Activated T-helper 17 cell treated with anti-CD3 and anti-CD28 coated beads, Interleukin-2, amount 50 U/mL, for 72 hours (primary cell): ENCODE measurements around the gene MRPL4. TPM values are rescaled to one million over a fixed set of nuclear protein-coding genes. Genes with fewer than 3 reads are reported as not detected.
"Not testable (repeated sequence)": the region's sequence is repeated elsewhere in the genome, so short reads cannot be mapped to it uniquely, and the experiment has no call there.

Experiments
- ATAC-seq: fragments of 150-1000 bp; cut with Tn5 transposase; replicated peaks from 2 replicates; pipeline ENCODE4 v1.10.0; 2021; ENCODE audit warnings: mild to moderate bottlenecking, moderate library complexity
- H3K27ac Mint-ChIP-seq: one replicate; pipeline ENCODE4 v1.8.0; 2022; ENCODE audit warnings: mixed read lengths
- H3K27me3 Mint-ChIP-seq: one replicate; pipeline ENCODE4 v1.8.0; 2022; ENCODE audit warnings: mixed read lengths
- H3K36me3 Mint-ChIP-seq: one replicate; pipeline ENCODE4 v1.8.0; 2022; ENCODE audit warnings: low read depth, mild to moderate bottlenecking, mixed read lengths
- H3K4me1 Mint-ChIP-seq: one replicate; pipeline ENCODE4 v1.8.0; 2022; ENCODE audit warnings: mixed read lengths
- H3K4me3 Mint-ChIP-seq: one replicate; pipeline ENCODE4 v1.8.0; 2022; ENCODE audit warnings: mild to moderate bottlenecking, mixed read lengths
- H3K9me3 Mint-ChIP-seq: one replicate; pipeline ENCODE4 v1.8.0; 2022; ENCODE audit warnings: mixed read lengths
- total RNA-seq, 2 donors: library from RNA; stranded (reverse); gene quantifications; one replicate each; pipeline ENCODE4 v1.2.3, GENCODE V29; 2022

MRPL4 gene
- total RNA-seq, 2 donors from 2014 or later, result 61.1 to 142 TPM

DNA sequence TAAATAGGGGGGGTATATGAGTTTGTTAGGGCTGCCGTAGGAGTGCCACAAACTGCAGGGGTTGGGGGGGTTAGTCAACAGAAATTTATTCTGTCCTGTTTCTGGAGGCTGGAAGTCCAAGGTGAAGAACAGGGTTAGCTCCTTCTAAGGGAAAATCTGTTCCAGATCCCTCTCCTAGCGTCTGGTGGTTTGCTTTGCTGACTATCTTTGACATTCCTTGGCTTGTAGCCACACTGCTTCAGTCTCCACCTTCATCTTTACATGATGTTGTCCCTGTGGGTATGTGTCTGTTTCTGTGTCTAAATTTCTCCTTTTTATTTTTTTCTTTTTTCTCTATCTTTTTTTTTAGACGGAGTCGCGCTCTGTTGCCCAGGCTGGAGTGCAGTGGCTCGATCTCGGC lies 10.8 kb downstream of the MRPL4 start:
- H3K27me3 Mint-ChIP-seq, result no peaks in the 10 kb centered on the region
- no peak overlapping the region for H3K27ac Mint-ChIP-seq
- no peak for ATAC-seq
- no peaks in the 10 kb centered on the region for H3K9me3 Mint-ChIP-seq
- peaks cover 22% of the 10 kb centered on the region for H3K36me3 Mint-ChIP-seq
- H3K4me3 Mint-ChIP-seq, result no peak overlapping the region
- peaks cover 5% of the 10 kb centered on the region for H3K4me1 Mint-ChIP-seq

DNA sequence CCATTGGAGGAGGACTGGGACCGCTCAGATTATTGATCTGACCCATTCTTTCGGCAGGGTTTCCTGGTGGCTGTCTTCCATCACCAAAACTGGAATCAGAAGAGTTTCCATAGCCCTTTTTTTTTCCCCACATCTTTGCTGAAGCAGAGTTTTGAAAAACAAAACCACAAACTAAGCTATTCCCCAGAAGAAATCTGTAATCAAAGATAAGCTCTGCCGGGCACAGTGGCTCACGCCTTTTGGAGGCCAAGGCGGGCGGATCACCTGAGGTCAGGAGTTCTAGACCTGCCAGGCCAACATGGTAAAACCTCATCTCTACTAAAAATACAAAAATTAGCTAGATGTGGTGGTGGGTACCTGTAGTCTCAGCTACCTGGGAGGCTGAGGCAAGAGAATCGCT lies 14.7 kb downstream of the MRPL4 start:
- H3K27ac Mint-ChIP-seq, result no peak overlapping the region
- H3K27me3 Mint-ChIP-seq, result no peaks in the 10 kb centered on the region
- no peak for ATAC-seq
- no peaks in the 10 kb centered on the region for H3K4me1 Mint-ChIP-seq
- no peak overlapping the region for H3K4me3 Mint-ChIP-seq
- peaks cover 19% of the 10 kb centered on the region for H3K36me3 Mint-ChIP-seq
- no peaks in the 10 kb centered on the region for H3K9me3 Mint-ChIP-seq

DNA sequence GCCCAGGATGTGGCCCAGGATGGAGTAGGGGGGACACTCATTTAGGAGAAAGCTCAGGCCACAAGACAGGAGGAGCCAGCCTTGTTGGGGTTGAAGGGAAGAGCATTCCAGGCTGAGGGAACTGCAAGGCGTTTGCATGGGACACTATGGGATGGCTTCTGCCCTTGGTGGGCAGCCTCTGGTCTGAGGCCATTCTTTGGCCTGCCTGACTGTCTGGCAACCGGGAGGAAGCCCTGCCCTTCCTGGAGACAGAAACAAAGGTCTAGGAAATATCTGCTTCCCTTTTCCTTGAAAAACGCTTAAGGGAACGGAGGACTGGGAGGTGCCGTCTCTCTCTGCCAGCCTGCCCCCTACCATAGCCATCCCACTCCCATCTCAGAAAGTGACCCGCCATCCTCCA lies 16.1 kb downstream of the MRPL4 start:
- H3K27ac Mint-ChIP-seq, result no peak overlapping the region
- no peaks in the 10 kb centered on the region for H3K4me1 Mint-ChIP-seq
- ATAC-seq, result no peak
- no peak overlapping the region for H3K4me3 Mint-ChIP-seq
- H3K9me3 Mint-ChIP-seq, result no peaks in the 10 kb centered on the region
- H3K36me3 Mint-ChIP-seq, result peaks cover 33% of the 10 kb centered on the region
- no peaks in the 10 kb centered on the region for H3K27me3 Mint-ChIP-seq

DNA sequence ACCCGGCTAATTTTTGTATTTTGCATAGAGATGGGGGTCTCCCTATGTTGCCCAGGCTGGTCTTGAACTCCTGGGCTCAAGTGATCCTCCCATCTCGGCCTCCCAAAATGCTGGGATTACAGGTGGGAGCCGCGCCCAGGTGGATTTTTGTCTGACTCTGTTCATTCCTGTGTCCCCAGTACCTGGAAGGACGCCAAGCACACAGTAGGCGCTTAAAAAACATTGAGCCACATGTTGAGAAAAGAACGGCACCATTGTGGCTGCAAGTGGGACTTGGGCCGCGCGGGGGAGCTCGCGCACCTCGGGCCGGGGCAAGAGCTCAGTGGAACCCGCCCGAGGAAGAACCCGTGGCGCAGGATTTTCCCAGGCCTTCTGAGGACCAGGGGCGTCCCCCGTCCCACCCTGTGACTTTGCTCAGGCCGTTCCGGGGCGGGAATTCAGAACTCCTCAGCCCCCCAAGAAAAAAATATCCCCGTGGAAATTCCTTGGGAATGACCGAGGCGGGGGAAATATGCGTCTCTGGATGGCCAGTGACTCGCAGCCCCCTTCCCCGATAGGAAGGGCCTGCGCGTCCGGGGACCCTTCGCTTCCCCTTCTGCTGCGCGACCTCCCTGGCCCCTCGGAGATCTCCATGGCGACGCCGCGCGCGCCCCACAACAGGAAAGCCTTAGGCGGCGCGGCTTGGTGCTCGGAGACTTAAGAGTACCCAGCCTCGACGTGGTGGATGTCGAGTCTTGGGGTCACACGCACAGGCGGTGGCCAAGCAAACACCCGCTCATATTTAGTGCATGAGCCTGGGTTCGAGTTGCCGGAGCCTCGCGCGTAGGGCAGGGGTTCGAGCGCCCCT lies 17.5 kb downstream of the MRPL4 start:
- H3K27ac Mint-ChIP-seq, result peak overlapping the region; percentile 89
- H3K4me3 Mint-ChIP-seq, result peak overlapping the region; percentile 89
- H3K27me3 Mint-ChIP-seq, result no peaks in the 10 kb centered on the region
- H3K4me1 Mint-ChIP-seq, result peaks cover 7% of the 10 kb centered on the region
- peak; percentile 64 for ATAC-seq
- no peaks in the 10 kb centered on the region for H3K9me3 Mint-ChIP-seq
- peaks cover 48% of the 10 kb centered on the region for H3K36me3 Mint-ChIP-seq

DNA sequence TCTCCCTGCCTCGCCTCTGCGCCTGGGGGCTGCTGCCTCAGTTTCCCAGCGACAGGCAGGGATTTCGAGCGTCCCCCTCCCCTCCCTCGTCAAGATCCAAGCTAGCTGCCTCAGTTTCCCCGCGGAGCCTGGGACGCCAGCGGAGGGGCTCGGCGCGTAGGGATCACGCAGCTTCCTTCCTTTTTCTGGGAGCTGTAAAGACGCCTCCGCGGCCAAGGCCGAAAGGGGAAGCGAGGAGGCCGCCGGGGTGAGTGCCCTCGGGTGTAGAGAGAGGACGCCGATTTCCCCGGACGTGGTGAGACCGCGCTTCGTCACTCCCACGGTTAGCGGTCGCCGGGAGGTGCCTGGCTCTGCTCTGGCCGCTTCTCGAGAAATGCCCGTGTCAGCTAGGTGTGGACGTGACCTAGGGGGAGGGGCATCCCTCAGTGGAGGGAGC lies 18.2 kb downstream of the MRPL4 start:
- H3K36me3 Mint-ChIP-seq, result peaks cover 54% of the 10 kb centered on the region
- peak; percentile 86 for ATAC-seq
- H3K27me3 Mint-ChIP-seq, result no peaks in the 10 kb centered on the region
- peak overlapping the region; percentile 89 for H3K27ac Mint-ChIP-seq
- H3K4me1 Mint-ChIP-seq, result peaks cover 10% of the 10 kb centered on the region
- peak overlapping the region; percentile 89 for H3K4me3 Mint-ChIP-seq
- no peaks in the 10 kb centered on the region for H3K9me3 Mint-ChIP-seq

DNA sequence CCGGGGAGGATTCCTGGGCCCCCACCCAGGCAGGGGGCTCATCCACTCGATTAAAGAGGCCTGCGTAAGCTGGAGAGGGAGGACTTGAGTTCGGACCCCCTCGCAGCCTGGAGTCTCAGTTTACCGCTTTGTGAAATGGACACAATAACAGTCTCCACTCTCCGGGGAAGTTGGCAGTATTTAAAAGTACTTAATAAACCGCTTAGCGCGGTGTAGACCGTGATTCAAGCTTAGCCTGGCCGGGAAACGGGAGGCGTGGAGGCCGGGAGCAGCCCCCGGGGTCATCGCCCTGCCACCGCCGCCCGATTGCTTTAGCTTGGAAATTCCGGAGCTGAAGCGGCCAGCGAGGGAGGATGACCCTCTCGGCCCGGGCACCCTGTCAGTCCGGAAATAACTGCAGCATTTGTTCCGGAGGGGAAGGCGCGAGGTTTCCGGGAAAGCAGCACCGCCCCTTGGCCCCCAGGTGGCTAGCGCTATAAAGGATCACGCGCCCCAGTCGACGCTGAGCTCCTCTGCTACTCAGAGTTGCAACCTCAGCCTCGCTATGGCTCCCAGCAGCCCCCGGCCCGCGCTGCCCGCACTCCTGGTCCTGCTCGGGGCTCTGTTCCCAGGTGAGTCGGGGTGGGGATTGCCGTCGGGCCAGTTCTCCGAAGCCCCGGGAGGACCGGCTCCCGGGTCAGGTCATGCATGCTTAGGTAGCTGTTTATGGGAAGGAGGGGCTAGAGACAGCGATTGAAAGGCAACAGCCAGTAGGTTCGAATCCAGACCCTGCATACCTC lies 18.8 kb downstream of the MRPL4 start, which contains the start of gene ICAM1:
Gene ICAM1 (plus strand): TSS at position 505 of the 779 bp plus-strand sequence. CDS start 40 bp downstream, at position 545.
- H3K9me3 Mint-ChIP-seq, result no peaks in the 10 kb centered on the region
- peak within 1 kb of the TSS; percentile 89 for H3K4me3 Mint-ChIP-seq
- peak within 1 kb of the TSS; percentile 89 for H3K27ac Mint-ChIP-seq
- peak; percentile 70 for ATAC-seq
- peaks cover 10% of the 10 kb centered on the region for H3K4me1 Mint-ChIP-seq
- H3K27me3 Mint-ChIP-seq, result no peaks in the 10 kb centered on the region
- peaks cover 60% of the 10 kb centered on the region for H3K36me3 Mint-ChIP-seq

DNA sequence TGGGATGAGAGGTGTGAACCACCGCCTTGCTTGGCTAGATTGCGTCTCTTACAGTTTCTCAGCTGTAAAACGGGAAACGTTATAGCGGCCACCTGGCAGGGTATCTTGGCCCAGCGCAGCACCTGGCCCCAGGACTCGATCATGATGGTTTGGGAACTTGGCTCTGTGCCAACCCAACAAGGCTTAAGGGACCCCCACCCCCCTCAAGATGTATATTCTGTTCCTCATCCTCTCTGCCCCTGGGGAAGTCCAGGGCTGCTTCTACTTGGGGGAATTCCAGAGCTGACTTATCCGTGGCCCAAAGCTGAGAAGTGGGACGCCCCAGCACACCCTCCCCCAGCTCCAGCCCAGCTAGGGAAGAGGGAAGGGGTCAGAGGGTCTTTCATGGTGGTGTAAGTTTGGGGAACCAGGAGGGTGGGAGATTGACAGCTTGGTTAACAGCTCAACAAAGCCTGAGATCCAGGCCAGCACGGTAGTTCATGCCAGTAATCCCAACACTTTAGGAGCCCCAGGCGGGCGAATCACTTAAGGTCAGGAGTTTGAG lies 19.6 kb downstream of the MRPL4 start:
- Mint-ChIP-seq H3K4me1 (peaks cover 10% of the 10 kb centered on the region), H3K36me3 (peaks cover 68% of the 10 kb centered on the region), H3K4me3 (peak overlapping the region; percentile 89), H3K27ac (peak overlapping the region; percentile 89), H3K9me3 (no peaks in the 10 kb centered on the region), H3K27me3 (no peaks in the 10 kb centered on the region)
- ATAC-seq, result peak; percentile 20

DNA sequence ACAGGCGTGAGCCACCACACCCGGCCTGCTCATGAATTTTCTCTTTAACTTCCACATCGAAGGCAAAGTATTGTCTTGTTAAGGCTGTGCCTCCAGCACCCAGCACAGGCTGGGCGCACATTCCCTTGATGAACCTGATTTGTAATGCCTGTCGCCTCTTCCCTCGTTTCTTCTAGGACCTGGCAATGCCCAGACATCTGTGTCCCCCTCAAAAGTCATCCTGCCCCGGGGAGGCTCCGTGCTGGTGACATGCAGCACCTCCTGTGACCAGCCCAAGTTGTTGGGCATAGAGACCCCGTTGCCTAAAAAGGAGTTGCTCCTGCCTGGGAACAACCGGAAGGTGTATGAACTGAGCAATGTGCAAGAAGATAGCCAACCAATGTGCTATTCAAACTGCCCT lies 22.6 kb downstream of the MRPL4 start:
- peaks cover 98% of the 10 kb centered on the region for H3K36me3 Mint-ChIP-seq
- H3K27ac Mint-ChIP-seq, result peak overlapping the region; percentile 53
- ATAC-seq, result no peak
- H3K27me3 Mint-ChIP-seq, result no peaks in the 10 kb centered on the region
- H3K4me1 Mint-ChIP-seq, result peaks cover 16% of the 10 kb centered on the region
- H3K9me3 Mint-ChIP-seq, result no peaks in the 10 kb centered on the region
- H3K4me3 Mint-ChIP-seq, result peak overlapping the region; percentile 89

DNA sequence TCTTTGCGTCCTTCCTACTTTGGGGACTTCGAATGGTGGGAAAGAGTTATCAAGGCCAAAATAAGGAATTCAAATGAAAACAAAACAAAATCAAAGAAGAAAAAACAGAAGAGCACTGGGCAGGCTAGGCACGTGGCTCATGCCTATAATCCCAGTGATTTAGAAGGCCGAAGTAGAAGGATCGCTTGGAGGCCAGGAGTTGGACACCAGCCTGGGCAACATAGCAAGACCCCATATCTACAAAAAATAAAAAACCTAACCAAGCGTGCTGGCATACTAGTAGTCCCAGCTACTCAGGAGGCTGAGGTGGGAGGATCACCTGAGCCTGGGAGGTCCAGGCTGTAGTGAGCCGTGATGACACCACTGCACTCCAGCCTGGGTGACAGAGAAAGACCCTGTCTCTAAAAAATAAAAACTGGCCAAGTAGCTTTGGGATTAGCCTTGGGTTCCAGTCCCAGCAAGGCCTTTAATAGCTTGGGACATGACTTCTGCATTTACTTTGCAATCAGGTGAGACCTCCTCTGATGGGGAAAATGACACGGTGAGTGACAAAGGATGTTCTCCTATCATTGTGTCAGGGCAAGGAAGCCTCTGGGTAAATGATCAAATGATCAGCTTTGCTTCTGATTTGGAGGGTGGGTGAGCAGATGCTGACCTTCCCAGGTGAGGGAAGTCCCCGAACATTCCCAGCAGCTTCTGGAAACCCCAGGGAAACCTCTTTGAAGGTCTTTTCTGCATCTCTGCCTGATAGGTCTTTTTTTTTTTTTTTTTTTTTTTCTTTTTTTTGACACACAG lies 26.0 kb downstream of the MRPL4 start:
- no peak overlapping the region for H3K4me3 Mint-ChIP-seq

DNA sequence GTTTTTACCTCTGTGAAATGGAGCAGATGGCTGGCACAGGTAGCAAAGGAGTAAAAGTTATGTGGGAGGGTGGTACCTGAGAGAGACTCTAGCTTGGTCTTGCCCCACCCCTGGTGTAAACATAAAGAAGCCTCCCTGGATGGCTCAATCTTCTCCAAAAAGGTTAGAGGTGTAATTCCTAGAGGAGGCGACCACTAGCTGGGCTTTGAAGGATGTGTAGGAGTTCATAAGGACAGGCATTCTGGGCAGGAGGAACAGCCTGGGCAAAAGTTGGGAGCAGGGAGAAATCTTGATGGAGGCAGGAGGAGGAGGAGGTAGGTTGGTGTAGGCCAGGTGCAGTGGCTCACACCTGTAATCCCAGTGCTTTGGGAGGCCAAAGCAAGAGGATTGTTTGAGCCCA lies 26.9 kb downstream of the MRPL4 start:
- H3K27me3 Mint-ChIP-seq, result no peaks in the 10 kb centered on the region
- H3K27ac Mint-ChIP-seq, result no peak overlapping the region
- peaks cover 100% of the 10 kb centered on the region for H3K36me3 Mint-ChIP-seq
- H3K9me3 Mint-ChIP-seq, result no peaks in the 10 kb centered on the region
- H3K4me3 Mint-ChIP-seq, result no peak overlapping the region
- H3K4me1 Mint-ChIP-seq, result peaks cover 19% of the 10 kb centered on the region
- no peak for ATAC-seq

More for the DNA sequence above, 26.0 kb downstream of the MRPL4 start:
- H3K27ac Mint-ChIP-seq, result no peak overlapping the region
- peaks cover 21% of the 10 kb centered on the region for H3K4me1 Mint-ChIP-seq
- ATAC-seq, result no peak
- peaks cover 100% of the 10 kb centered on the region for H3K36me3 Mint-ChIP-seq
- no peaks in the 10 kb centered on the region for H3K27me3 Mint-ChIP-seq
- H3K9me3 Mint-ChIP-seq, result no peaks in the 10 kb centered on the region

DNA sequence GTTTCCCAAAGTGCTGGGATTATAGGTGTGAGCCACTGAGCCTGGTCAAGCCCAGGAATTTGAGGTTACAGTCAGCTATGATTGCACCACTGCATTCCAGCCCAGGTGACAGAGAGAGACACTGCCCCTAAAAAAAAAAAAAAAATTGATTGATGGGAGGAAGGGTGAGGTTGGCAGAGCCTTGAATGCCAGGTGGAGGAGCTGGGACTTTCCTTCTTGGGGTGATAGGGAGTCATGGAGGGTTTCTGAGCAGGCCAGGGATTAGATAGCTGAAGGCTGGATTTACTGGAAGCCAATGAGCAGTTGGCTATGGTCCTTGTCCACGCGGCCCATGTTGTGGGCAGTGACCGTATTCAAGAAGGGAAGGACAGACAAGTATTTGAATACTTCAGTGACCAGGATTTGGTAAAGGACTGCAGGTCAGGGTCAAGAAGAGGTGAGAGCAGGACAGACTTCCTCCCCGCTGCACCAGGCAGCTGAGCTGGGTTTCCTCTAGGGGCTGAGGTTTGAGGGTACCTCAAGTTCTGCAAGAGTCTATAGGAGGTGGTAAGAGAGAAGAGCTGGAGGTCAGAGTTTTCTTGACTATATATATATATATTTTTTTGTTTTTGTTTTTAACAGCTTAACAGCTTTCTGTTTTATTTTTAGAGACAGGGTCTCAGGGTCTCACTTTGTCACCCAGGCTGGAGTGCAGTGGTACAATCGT lies 27.9 kb downstream of the MRPL4 start:
- no peak for ATAC-seq
- Mint-ChIP-seq H3K36me3 (peaks cover 100% of the 10 kb centered on the region), H3K27ac (peak overlapping the region; percentile 21)

DNA sequence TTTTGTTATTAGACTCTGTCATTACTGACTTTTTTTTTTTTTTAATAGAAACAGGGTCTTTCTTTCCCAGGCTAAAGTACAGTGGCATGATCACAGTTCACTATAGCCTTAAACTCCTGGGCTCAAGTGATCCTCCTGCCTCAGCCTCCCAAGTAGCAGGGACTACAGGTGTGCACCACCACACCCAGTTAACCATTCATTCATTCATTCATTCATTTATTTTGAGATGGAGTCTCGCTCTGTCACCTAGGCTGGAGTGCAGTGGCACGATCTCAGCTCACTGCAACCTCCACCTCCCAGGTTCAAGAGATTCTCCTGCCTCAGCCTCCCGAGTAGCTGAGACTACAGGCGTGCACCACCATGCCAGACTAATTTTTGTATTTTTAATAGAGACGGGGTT lies 30.0 kb downstream of the MRPL4 start:
- H3K27ac Mint-ChIP-seq, H3K9me3 Mint-ChIP-seq, H3K4me3 Mint-ChIP-seq, ATAC-seq, H3K27me3 Mint-ChIP-seq: not testable (repeated sequence)
- Mint-ChIP-seq H3K4me1 (peaks cover 29% of the 10 kb centered on the region), H3K36me3 (peaks cover 100% of the 10 kb centered on the region)

More for the DNA sequence above, 27.9 kb downstream of the MRPL4 start:
- H3K4me1 Mint-ChIP-seq, result peaks cover 13% of the 10 kb centered on the region
- H3K9me3 Mint-ChIP-seq, result no peaks in the 10 kb centered on the region
- no peak overlapping the region for H3K4me3 Mint-ChIP-seq
- H3K27me3 Mint-ChIP-seq, result no peaks in the 10 kb centered on the region

DNA sequence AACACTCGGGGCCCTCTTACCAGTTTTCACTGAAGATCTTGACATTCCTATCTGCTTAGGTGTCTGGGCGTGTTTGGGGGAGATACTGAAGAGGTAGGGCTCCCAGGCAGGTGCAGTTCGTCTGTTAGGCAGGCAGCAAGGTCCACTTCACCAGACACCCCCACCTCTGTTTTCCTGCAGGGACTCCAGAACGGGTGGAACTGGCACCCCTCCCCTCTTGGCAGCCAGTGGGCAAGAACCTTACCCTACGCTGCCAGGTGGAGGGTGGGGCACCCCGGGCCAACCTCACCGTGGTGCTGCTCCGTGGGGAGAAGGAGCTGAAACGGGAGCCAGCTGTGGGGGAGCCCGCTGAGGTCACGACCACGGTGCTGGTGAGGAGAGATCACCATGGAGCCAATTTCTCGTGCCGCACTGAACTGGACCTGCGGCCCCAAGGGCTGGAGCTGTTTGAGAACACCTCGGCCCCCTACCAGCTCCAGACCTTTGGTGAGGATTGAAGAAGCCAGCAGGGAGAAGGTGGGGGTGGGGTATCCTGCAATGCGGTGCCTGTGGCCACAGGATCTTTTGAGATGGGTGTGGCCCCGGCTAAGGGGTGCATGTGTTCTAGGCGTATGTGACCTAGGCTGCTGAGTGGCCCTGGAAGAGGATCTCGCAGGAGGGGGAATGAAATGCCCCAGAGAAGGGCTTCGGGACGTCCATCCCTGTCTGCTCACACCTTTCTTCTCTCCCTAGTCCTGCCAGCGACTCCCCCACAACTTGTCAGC lies 31.5 kb downstream of the MRPL4 start:
- H3K4me1 Mint-ChIP-seq, result peaks cover 30% of the 10 kb centered on the region
- H3K4me3 Mint-ChIP-seq, result no peak overlapping the region
- ATAC-seq, result no peak
- peaks cover 5% of the 10 kb centered on the region for H3K27me3 Mint-ChIP-seq
- peaks cover 87% of the 10 kb centered on the region for H3K36me3 Mint-ChIP-seq
- no peak overlapping the region for H3K27ac Mint-ChIP-seq
- H3K9me3 Mint-ChIP-seq, result no peaks in the 10 kb centered on the region
